Psoas muscle (tissue), 8 donors: ENCODE data around the gene AMZ1. TPM values are rescaled to one million over a fixed set of nuclear protein-coding genes. Genes with fewer than 3 reads are reported as not detected.
"Not testable (repeated sequence)": the region's sequence is repeated elsewhere in the genome, so short reads cannot be mapped to it uniquely, and the experiment has no call there.

ENCODE experiments used
- ATAC-seq, 4 donors: fragments of 200-7000 bp; cut with Tn5 transposase; one replicate each; pipeline ENCODE4 v1.9.1; 2020; ENCODE audit warnings: moderate library complexity in 3 of 4, mild to moderate bottlenecking in 2 of 4
- DNase-seq, 2 donors: peaks; one replicate each; pipeline ENCODE4 v3.0.0-alpha.2; 2020
- H3K27ac ChIP-seq: fragments of 200-600 bp; one replicate; pipeline ENCODE4 v1.8.0; 2022
- H3K27me3 ChIP-seq, 3 donors: fragments of 200-600 bp in 1 of 3; one replicate each; pipeline versions ENCODE4 v1.6.1 to v1.8.0; 2013 to 2022; ENCODE audit warnings: low read length in 2 of 3, mild to moderate bottlenecking in 2 of 3, moderate library complexity in 1 of 3; ENCODE audit not compliant: insufficient read depth in 3 of 3
- H3K36me3 ChIP-seq, 2 donors: fragments of 200-600 bp in 1 of 2; one replicate each; pipeline versions ENCODE4 v1.6.1 to v1.8.0; 2013 to 2022; ENCODE audit warnings: low read depth in 1 of 2, mild to moderate bottlenecking in 1 of 2, moderate library complexity in 1 of 2; ENCODE audit not compliant: insufficient read depth in 1 of 2
- H3K4me1 ChIP-seq: fragments of 200-600 bp; one replicate; pipeline ENCODE4 v1.8.0; 2022
- H3K4me3 ChIP-seq: fragments of 200-600 bp; one replicate; pipeline ENCODE4 v1.8.0; 2022; ENCODE audit warnings: mild to moderate bottlenecking
- H3K9me3 ChIP-seq: fragments of 200-600 bp; one replicate; pipeline ENCODE4 v1.8.0; 2022
- WGBS, 3 donors: extraction: QIAGEN DNeasy Blood & Tissue Kit; methylation state at CpG; one replicate each; pipeline versions ENCODE4 v1.1.6 to v1.1.7; 2013; 5-methylcytosine and 5-hydroxymethylcytosine counted together
- intact Hi-C, 2 donors: fragments of 100-400 bp; cut with DNase I; formaldehyde crosslinking; loops; one replicate each; pipeline versions ENCODE4 v1.11.0 to v1.14.2; 2022
- polyA plus RNA-seq, 3 donors: library from polyadenylated mRNA; stranded (reverse); fragments of 200-250 nt; gene quantifications; one replicate each; pipeline ENCODE4 v1.2.3, GENCODE V29; 2013
- total RNA-seq, 4 donors: library from RNA; stranded (reverse); fragmentation: NEBNext Ultra II Directional in 2 of 4; extraction: Animal tissue kit (Norgen Biotek cat#: 25700) in 2 of 4; gene quantifications; one replicate each; pipeline versions ENCODE4 v1.2.1 to v1.2.4, GENCODE V29; 2021 to 2023
- TF ChIP-seq, protein P1 (sequence below): fragments of 200-600 bp; IDR thresholded peaks from one replicate; pipeline ENCODE4 v1.8.0; 2022; ENCODE audit warnings: antibody characterized with exemption
- donor health status: healthy with polysubstance abuse.
- donor health status: DM: no; HTN: no; CAD: no; lungs with moderate emphysema.
- donor health status: Bipolar disorder and iron deficiency.
- donor health status: healthy.
- donor health status: DM: yes; HTN: yes; CAD: no.
- donor health status: DM: no; HTN: no; CAD: no.
- donor health status: DM: no; HTN: no; CAD: no.
- donor health status: DM: yes; HTN: yes; CAD: no.

AMZ1 gene
- total and polyA plus RNA-seq, 7 donors = 0.03 TPM; not detected in 6

DNA sequence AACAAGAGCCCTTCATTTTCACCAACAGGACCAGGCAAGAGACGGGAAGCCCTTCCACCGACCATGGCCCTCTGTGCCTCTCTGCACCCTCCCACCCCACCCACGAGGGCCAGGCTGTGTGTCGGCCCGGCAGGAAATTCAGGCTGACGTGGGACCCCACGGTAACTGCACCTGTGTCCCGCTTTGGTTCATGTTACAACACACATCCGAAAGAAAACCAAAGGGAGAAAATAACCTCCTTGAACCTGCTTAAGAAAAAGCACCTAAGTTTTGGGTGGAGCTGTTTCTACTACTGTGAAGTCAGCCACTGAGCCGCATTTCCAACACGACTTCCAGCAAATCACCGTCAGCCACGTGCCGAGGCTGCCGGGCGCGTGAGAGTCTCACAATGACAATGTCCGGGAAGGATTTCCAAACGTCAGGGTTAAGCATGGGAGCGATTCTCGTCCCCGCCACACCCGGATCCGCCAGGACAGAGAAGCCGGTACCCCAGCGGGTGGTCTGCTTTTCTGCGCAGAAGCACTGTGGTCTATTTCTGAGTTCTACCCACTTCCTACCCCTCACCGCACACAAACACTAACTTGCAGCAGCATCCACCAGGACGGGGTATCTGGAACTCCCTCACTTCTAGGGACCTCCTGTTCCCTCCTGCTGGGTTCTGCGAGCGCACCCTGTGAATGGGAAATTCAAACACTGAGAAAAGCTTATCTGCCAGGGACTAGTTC is 36.6 kb downstream of the AMZ1 start:
- TF ChIP-seq, protein P1, sequence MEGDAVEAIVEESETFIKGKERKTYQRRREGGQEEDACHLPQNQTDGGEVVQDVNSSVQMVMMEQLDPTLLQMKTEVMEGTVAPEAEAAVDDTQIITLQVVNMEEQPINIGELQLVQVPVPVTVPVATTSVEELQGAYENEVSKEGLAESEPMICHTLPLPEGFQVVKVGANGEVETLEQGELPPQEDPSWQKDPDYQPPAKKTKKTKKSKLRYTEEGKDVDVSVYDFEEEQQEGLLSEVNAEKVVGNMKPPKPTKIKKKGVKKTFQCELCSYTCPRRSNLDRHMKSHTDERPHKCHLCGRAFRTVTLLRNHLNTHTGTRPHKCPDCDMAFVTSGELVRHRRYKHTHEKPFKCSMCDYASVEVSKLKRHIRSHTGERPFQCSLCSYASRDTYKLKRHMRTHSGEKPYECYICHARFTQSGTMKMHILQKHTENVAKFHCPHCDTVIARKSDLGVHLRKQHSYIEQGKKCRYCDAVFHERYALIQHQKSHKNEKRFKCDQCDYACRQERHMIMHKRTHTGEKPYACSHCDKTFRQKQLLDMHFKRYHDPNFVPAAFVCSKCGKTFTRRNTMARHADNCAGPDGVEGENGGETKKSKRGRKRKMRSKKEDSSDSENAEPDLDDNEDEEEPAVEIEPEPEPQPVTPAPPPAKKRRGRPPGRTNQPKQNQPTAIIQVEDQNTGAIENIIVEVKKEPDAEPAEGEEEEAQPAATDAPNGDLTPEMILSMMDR = no peak
- Histone ChIP-seq H3K27ac (no peak overlapping the region), H3K36me3 (peaks cover 0 to 12% of the 10 kb centered on the region in 2 donors), H3K27me3 (no peaks in the 10 kb centered on the region), H3K4me1 (peaks cover 7% of the 10 kb centered on the region), H3K9me3 (no peaks in the 10 kb centered on the region), H3K4me3 (no peak overlapping the region)
- no peak for ATAC-seq
- DNase-seq = peak; percentile 4 to 18
- 93 to 95% (median 95%) methylated on average over 31 of the region's 31 CpGs for WGBS, 3 donors
- intact Hi-C loops = no loop called here

DNA sequence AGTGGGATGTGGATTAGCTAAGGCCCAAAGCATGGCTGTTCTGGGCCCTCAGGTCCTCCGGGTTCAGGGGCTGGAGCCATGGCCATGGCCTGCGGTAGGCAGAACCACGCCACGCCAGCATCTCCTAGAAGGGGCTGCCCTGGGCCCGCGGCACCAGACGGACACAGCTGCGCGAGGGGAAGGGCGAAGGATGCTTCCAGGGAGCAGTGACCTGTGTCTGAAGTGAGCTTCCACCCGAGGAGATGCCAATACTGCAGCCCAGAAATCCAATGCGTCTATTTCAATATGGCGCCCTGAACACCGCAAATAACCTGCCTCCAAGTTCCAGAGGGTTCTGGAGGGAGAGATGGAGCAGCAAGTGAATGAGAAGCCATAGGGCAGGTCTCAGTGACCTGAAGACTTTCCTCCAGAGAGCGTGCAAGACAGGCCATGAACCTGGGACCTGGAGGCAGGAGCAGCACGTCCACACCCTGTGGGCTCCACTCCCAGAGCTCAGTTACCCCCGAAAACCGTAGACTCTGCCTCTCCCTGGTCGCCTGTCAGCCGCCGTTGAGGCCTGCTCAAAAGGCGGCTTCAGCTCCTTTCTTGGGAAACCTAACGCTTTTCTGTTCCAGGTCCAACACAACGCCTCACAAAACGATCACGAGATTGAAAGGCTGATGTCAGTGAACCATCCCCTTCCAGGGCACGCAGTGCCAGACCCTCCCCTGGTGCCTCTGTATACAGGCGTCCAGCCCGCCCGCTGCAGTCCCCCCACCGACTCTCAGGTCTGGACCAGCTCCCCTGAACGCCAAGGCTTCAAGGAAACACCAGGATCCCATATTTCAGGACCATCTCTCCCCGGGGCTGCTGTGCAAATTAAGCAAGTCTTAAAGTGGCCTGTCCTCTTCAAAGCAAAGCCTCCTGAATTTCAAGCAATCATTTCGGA is 37.4 kb downstream of the AMZ1 start:
- no peak for ATAC-seq
- 95 to 96% (median 96%) methylated on average over 34 of the region's 34 CpGs for WGBS, 3 donors
- H3K4me3 ChIP-seq = no peak overlapping the region

DNA sequence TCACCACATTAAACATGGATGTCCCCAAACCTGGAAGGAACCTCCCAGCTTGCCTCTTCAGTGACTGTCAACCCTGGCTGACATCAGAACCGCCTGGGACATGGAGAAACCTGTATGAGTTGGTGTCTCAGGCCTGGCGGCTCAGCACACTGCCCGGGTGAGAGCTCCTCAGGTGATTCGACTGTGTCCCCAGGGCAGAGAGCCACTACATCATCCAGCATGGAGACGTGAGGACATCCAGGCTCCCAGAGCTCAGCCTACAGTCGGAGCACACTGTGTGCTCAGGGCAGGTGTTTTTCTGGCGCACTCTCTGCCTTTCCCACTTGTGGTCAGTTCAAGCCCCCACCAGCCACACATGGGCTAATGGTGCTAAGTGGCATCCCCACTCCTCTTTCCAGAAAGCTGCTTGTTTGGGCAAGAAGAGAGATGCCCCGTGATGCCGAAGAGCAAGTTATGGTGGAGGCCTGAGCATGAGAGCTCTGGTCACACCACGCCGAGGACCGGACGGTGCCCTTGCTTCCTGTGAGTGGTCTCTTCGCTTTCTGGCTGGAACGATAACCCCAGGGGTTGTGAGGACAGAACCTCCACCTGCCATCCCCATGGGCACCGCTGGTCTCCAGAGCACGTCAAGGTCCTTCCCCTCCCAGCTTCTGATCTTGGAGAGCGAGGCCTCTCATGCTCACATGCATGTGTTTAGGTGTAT is 38.5 kb downstream of the AMZ1 start:
- no peak overlapping the region for H3K4me3 ChIP-seq
- no peaks in the 10 kb centered on the region for H3K27me3 ChIP-seq
- TF ChIP-seq, protein P1 = no peak
- H3K4me1 ChIP-seq = peaks cover 8% of the 10 kb centered on the region
- ATAC-seq = no peak
- DNase-seq = peak in 1 of 2 donors; percentile 52
- intact Hi-C loops = no loop called here
- WGBS, 3 donors = 87 to 90% (median 89%) methylated on average over 18 of the region's 18 CpGs
- H3K9me3 ChIP-seq = no peaks in the 10 kb centered on the region
- H3K36me3 ChIP-seq = peaks cover 0 to 18% of the 10 kb centered on the region in 2 donors
- no peak overlapping the region for H3K27ac ChIP-seq

More for the DNA sequence above, 37.4 kb downstream of the AMZ1 start:
- peaks cover 0 to 12% of the 10 kb centered on the region in 2 donors for H3K36me3 ChIP-seq
- TF ChIP-seq, protein P1 = no peak
- intact Hi-C loops = no loop called here
- H3K27me3 ChIP-seq = no peaks in the 10 kb centered on the region
- no peak overlapping the region for H3K27ac ChIP-seq
- DNase-seq = peak; percentile 6 to 49
- peaks cover 8% of the 10 kb centered on the region for H3K4me1 ChIP-seq
- H3K9me3 ChIP-seq = no peaks in the 10 kb centered on the region

DNA sequence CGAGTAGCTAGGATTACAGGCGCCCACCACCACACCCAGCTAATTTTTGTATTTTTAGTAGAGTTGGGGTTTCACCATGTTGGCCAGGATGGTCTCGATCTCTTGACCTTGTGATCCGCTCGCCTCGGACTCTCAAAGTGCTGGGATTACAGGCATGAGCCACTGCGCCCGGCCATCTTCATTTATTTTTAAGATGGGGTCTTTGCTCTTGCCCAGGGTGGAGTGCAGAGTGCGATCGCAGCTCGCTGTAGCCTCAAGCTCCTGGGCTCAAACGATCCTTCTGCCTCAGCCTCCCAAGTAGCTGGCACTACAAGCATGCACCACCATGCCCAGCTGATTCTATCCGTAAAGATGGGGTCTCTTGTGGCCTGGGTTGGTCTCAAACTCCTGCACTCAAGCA is 39.2 kb downstream of the AMZ1 start:
- ATAC-seq, intact Hi-C loops, H3K4me1 ChIP-seq, H3K9me3 ChIP-seq, H3K4me3 ChIP-seq, H3K27me3 ChIP-seq, H3K27ac ChIP-seq: not testable (repeated sequence)
- WGBS, 3 donors = 82 to 90% (median 87%) methylated on average over 13 of the region's 13 CpGs
- DNase-seq = peak in 1 of 2 donors; percentile 17
- peaks cover 0 to 18% of the 10 kb centered on the region in 2 donors for H3K36me3 ChIP-seq
